GM19025 (cell line): ENCODE data around the gene RAF1.
"Not testable (repeated sequence)": the region's sequence is repeated elsewhere in the genome, so short reads cannot be mapped to it uniquely, and the experiment has no call there.

Experiments used
- ATAC-seq: cut with Tn5 transposase; IDR thresholded peaks from one replicate; pipeline ENCODE4 v1.9.1; 2021; ENCODE audit warnings: mild to moderate bottlenecking, low read depth, moderate library complexity; ENCODE audit not compliant: unreplicated experiment

The RAF1 gene

DNA sequence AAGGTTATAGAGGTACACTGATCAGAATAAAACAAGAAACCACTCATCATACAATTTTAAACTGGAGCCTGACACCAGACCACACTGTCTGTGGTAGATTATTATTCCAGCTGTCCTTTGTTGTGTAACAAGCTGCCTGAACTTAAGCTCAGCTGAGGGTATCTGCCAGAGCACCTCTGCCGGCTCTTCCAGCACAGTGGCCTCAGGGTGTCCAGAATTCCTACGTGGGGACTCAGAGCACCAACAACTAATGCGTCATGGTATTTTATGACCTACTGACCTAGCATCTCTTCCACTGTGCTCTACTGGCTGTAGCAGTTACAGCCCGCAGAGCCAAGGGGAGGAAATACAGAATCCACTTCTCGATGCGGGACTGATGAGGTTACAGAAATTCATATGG, 15.6 kb upstream of the RAF1 start:
- ATAC-seq = no peak

- no peak for ATAC-seq
These were observed 13.7 kb upstream of the RAF1 start for GRCh38 chr3:12677616-12678015.

- no peak for ATAC-seq
These were observed 11.3 kb upstream of the RAF1 start for GRCh38 chr3:12675115-12675810.

DNA sequence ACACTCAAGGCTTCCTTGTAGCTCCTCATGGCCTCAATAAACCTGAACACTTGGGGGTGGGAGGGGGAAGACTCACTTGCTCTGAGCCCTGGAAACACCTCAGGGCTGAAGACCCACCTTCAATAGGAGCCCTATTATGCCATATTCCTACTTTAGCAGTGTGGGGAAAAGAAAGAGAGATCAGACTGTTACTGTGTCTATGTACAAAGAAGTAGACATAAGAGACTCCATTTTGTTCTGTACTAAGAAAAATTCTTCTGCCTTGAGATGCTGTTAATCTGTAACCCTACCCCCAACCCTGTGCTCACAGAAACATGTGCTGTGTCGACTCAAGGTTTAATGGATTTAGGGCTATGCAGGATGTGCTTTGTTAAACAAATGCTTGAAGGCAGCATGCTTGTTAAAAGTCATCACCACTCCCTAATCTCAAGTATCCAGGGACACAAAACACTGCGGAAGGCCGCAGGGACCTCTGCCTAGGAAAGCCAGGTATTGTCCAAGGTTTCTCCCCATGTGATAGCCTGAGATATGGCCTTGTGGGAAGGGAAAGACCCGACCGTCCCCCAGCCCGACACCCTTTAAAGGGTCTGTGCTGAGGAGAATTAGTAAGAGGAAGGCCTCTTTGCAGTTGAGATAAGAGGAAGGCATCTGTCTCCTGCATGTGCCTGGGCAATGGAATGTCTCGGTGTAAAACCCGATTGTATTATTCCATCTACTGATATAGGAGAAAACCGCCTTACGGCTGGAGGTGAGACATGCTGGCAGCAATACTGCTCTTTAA, 10.2 kb upstream of the RAF1 start:
- not testable (repeated sequence) for ATAC-seq

- ATAC-seq = no peak
These were observed 7.2 kb upstream of the RAF1 start for GRCh38 chr3:12671120-12671450.

GRCh38 chr3:12670365-12671119, 6.6 kb upstream of the RAF1 start:
- no peak for ATAC-seq

- peak; percentile 35 for ATAC-seq
These were observed 449 bp downstream of the RAF1 start for GRCh38 chr3:12663401-12663935.

DNA sequence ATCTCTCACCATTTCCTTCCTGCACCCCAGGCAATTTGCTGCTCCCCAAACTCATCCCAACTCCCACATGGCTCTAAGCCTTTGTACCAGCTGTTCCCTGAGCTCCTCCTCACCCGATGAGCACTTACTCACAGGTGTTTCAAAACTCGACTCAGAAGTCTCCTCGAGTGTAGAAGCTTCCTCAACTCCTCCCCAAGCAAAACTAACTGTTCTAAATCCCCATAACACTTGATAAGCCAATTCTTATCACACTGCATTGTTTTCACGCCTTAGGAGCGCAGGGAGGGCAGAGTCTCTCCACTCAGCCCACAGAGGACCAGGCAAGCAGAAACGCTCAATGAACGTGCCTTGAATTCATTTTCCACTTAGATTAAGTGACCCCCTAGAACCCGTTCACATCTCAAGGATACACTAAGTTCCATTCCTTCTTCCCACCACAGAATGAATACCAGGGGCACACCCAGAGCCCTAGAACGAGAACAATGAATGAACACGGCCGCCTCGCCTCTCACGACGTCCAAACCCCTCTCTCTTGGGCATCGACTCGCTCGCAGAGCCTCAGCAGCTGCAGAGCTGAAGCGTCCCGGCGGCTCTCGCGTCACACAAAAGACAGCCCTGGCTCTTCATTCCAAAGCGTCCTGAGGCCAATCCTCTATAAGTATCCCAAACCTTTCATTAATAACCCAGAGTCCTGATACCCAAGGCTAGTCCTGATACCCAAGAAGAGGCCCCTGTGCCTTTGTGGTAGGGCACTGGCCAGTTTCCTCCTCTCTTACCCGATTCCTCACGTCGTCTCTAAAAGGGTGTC, 1.1 kb downstream of the RAF1 start:
- ATAC-seq = no peak

DNA sequence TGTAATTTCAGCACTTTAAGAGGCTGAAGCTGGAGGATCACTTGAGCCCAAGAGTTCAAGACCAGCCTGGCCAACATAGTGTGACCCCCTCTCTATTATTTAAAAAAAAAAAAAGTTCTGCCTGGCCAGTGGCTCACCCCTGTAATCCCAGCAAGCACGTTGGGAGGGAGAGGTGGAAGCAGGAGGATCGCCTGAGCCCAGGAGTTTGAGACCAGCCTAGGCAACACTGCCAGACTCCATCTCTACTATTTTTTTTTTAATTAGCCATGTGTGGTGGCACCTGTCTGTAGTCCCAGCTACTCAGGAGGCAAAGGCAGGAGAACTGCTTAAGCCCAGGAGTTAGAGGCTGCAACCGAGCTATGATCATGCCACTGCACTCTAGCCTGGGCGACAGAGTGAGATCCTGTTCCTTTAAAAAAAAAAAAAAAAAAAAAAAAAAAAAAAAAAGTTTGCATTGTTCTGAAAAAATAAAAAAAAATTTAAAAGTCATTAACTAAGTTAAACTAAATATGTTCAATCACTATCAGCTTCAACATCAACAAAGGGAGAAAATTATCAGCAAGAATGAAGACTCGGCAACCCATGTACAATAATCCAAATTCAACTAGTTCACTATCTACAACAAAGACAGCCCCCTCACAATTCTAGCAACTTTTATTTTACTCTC, 1.9 kb downstream of the RAF1 start:
- ATAC-seq = no peak

- not testable (repeated sequence) for ATAC-seq
These were observed 2.5 kb downstream of the RAF1 start for GRCh38 chr3:12661375-12661774.

GRCh38 chr3:12660196-12660595, 3.7 kb downstream of the RAF1 start:
- no peak for ATAC-seq

DNA sequence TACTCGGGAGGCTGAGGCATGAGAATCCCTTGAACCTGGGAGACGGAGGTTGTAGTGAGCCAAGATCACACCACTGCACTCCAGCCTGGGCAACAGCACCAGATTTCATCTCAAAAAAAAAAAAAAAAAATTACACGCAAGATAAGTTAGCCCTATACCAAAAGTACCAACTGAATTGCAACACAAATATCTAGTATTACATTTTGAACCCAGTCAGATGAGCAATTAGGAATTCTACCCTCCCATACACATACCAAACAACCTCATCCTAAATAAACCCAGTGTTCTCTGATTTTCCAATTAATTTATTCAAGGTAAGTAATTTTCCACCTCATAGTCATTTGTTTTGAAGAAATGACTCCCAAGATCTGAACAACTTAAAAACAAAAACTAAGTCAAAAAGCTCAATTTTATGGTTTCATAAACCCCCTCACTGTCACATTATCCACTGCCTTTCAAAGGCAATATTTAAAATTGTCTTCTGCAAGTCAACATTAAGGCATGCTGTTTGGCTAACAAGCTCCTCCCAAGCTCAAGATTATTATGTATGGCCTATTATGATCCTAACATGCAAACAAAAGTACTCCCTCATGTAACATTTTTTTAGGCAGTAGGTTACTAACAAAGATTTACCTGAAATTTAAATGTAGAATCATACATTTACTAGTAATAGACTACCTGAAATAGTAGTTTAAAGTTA, 4.5 kb downstream of the RAF1 start:
- ATAC-seq = no peak

GRCh38 chr3:12658593-12659058, 5.3 kb downstream of the RAF1 start:
- ATAC-seq = no peak

DNA sequence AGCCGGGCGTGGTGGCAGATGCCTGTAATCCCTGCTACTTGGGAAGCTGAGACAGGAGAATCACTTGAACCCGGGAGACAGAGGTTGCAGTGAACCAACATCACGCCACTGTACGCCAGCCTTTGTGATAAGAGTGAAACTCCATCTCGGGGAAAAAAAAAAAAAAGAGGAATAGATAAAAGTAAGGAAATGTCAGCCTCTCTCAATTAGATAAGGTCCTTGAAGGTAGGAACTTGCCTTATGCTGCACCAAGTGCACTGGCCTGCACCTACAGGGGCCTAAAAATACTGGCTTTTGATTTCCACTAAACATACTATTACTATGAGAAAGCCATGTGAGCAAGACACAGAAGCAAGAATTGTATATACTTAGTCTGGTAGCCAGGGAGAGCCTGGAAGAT, 7.1 kb downstream of the RAF1 start:
- no peak for ATAC-seq

DNA sequence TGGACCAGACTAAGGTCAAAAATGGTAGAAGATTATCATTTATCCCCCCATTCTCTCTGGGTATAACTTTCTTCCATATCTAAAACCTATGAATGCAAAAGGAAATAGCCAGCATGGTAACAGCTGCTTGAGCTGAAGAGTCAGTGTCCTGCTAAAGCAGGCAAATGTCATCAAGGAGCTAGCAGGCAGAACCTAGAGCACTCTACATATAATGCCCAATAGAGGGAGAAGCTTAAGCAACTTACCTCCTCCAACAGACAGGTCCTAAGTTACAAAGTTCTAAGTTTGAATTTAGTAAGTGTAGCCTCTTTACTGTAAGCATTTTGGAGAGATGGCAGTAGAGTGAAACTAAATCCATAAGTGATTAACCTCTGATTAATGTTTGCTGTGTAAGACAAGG, 7.7 kb downstream of the RAF1 start:
- no peak for ATAC-seq

DNA sequence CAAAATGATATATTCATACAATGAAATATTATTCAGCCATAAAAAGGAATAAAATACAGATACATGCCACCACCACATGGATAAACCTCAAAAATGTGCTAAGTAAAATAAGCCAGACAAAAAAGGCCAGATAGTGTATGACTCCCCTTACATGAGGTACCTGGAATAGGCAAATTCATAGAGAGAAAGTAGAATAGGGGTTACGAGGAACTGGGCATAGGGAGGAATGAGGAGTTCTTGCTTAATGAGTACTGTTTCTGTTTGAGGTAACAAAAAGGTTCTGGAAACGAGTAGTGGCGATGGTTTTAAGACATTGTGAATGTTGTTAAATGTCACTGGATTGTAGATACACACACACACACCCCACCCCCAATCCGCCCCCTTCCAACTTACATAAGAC, 8.2 kb downstream of the RAF1 start:
- no peak for ATAC-seq

DNA sequence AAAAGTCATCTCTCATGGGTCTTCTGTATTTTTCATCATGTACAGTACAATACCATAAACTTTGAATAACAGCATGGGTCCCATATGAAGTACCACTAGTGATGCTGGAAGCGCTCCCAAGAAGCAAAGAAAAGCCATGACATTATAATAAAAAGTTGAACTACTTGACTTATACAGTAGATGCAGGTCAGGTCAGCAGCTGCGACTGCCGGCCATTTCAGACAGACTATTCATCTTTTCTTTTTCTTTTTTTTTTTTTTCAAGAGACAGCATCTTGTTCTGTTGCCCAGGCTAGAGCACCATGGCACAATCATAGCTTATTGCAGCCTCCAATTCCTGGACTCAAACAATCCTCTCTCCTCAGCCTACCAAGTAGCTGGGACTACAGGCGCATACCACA, 10.2 kb downstream of the RAF1 start:
- ATAC-seq = no peak

GRCh38 chr3:12648384-12648959, 15.4 kb downstream of the RAF1 start:
- ATAC-seq = peak; percentile 48
